Liver (tissue), 3 donors: ENCODE data around the gene CELF2.

ENCODE experiments used
- EGR1 ChIP-seq, 2 donors: IDR thresholded peaks; 2 replicates each; pipeline ENCODE4 v1.6.1; 2016 to 2018; ENCODE audit warnings: antibody characterized with exemption in 2 of 2, low read depth in 2 of 2
- FOXA1 ChIP-seq: IDR thresholded peaks from 2 replicates; pipeline ENCODE4 v1.6.1; 2016; ENCODE audit warnings: antibody characterized with exemption
- HNF4A ChIP-seq, 2 donors: conservative IDR thresholded peaks; 2 replicates each; pipeline ENCODE4 v1.6.1; 2016; ENCODE audit warnings: antibody characterized with exemption in 2 of 2, mild to moderate bottlenecking in 2 of 2
- JUND ChIP-seq, 2 donors: IDR thresholded peaks; 2 replicates each; pipeline ENCODE4 v1.6.1; 2016; ENCODE audit warnings: antibody characterized with exemption in 2 of 2
- TAF1 ChIP-seq: conservative IDR thresholded peaks from 2 replicates; pipeline ENCODE4 v1.6.1; 2016; ENCODE audit warnings: antibody characterized with exemption, mild to moderate bottlenecking
- YY1 ChIP-seq: IDR thresholded peaks from 2 replicates; pipeline ENCODE4 v1.6.1; 2016; ENCODE audit warnings: antibody characterized with exemption, mild to moderate bottlenecking
- TF ChIP-seq, protein P1 (sequence below): fragments of 150-350 bp; IDR thresholded peaks from 2 replicates; pipeline ENCODE4 v1.5.1; 2017; ENCODE audit warnings: improper control_type of control experiment, low read depth, low read length; ENCODE audit not compliant: missing input control
- TF ChIP-seq, protein P2 (sequence below): IDR thresholded peaks from 2 replicates; pipeline ENCODE4 v1.6.1; 2016; ENCODE audit warnings: antibody characterized with exemption, mild to moderate bottlenecking
- TF ChIP-seq, protein P3 (sequence below): IDR thresholded peaks from 2 replicates; pipeline ENCODE4 v1.6.1; 2016; ENCODE audit warnings: antibody characterized with exemption
- donor health status: healthy.
- donor health status: healthy.

DNA sequence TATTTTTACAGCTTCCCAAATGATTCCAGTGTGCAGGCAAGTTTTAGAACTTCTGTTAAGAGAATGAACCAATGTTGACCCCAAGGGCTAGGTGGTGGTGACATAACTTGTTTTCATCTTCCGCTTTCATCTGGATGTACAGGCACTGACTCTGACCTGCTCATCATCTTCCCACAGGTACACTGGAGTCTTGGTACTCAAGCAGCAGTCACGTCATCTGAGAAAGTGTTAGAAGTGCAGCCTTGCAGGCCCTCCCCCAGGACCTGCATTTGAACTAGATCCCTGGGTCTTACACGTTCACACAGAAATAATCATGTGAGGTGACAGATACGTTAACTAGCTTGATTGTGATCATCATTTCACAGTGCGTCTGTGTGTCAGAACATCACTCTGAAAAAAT, 212.2 kb downstream of the CELF2 start:
- TF ChIP-seq FOXA1 (no peak), YY1 (no peak), EGR1 (IDR thresholded peaks at IDR 0.05; ENCODE audit: low read depth in 2 of 2) (no peak), JUND (IDR thresholded peaks at IDR 0.05) (no peak), TAF1 (no peak), HNF4A (conservative IDR thresholded peaks at IDR 0.05) (no peak)
- TF ChIP-seq, protein P1, sequence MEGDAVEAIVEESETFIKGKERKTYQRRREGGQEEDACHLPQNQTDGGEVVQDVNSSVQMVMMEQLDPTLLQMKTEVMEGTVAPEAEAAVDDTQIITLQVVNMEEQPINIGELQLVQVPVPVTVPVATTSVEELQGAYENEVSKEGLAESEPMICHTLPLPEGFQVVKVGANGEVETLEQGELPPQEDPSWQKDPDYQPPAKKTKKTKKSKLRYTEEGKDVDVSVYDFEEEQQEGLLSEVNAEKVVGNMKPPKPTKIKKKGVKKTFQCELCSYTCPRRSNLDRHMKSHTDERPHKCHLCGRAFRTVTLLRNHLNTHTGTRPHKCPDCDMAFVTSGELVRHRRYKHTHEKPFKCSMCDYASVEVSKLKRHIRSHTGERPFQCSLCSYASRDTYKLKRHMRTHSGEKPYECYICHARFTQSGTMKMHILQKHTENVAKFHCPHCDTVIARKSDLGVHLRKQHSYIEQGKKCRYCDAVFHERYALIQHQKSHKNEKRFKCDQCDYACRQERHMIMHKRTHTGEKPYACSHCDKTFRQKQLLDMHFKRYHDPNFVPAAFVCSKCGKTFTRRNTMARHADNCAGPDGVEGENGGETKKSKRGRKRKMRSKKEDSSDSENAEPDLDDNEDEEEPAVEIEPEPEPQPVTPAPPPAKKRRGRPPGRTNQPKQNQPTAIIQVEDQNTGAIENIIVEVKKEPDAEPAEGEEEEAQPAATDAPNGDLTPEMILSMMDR = no peak
- TF ChIP-seq, protein P2, sequence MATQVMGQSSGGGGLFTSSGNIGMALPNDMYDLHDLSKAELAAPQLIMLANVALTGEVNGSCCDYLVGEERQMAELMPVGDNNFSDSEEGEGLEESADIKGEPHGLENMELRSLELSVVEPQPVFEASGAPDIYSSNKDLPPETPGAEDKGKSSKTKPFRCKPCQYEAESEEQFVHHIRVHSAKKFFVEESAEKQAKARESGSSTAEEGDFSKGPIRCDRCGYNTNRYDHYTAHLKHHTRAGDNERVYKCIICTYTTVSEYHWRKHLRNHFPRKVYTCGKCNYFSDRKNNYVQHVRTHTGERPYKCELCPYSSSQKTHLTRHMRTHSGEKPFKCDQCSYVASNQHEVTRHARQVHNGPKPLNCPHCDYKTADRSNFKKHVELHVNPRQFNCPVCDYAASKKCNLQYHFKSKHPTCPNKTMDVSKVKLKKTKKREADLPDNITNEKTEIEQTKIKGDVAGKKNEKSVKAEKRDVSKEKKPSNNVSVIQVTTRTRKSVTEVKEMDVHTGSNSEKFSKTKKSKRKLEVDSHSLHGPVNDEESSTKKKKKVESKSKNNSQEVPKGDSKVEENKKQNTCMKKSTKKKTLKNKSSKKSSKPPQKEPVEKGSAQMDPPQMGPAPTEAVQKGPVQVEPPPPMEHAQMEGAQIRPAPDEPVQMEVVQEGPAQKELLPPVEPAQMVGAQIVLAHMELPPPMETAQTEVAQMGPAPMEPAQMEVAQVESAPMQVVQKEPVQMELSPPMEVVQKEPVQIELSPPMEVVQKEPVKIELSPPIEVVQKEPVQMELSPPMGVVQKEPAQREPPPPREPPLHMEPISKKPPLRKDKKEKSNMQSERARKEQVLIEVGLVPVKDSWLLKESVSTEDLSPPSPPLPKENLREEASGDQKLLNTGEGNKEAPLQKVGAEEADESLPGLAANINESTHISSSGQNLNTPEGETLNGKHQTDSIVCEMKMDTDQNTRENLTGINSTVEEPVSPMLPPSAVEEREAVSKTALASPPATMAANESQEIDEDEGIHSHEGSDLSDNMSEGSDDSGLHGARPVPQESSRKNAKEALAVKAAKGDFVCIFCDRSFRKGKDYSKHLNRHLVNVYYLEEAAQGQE = no peak
- TF ChIP-seq, protein P3, sequence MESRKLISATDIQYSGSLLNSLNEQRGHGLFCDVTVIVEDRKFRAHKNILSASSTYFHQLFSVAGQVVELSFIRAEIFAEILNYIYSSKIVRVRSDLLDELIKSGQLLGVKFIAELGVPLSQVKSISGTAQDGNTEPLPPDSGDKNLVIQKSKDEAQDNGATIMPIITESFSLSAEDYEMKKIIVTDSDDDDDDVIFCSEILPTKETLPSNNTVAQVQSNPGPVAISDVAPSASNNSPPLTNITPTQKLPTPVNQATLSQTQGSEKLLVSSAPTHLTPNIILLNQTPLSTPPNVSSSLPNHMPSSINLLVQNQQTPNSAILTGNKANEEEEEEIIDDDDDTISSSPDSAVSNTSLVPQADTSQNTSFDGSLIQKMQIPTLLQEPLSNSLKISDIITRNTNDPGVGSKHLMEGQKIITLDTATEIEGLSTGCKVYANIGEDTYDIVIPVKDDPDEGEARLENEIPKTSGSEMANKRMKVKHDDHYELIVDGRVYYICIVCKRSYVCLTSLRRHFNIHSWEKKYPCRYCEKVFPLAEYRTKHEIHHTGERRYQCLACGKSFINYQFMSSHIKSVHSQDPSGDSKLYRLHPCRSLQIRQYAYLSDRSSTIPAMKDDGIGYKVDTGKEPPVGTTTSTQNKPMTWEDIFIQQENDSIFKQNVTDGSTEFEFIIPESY = no peak
